GM23338 (cell line): ENCODE data around the gene ADAP1.

ENCODE experiments used
- POLR2AphosphoS5 ChIP-seq: IDR thresholded peaks from 2 replicates; pipeline ENCODE4 v1.6.1; 2016; ENCODE audit warnings: antibody characterized with exemption, low read depth
- TF ChIP-seq, protein P1 (sequence below), 2 experiments: fragments of 200-600 bp in 1 of 2; sonication (generic) in 1 of 2; conservative IDR thresholded peaks; 2 replicates each; pipeline versions ENCODE4 v1.5.1 to v1.6.1; 2016 to 2017; ENCODE audit warnings: antibody characterized with exemption in 2 of 2, low read depth in 2 of 2, mild to moderate bottlenecking in 2 of 2, moderate library complexity in 1 of 2

DNA sequence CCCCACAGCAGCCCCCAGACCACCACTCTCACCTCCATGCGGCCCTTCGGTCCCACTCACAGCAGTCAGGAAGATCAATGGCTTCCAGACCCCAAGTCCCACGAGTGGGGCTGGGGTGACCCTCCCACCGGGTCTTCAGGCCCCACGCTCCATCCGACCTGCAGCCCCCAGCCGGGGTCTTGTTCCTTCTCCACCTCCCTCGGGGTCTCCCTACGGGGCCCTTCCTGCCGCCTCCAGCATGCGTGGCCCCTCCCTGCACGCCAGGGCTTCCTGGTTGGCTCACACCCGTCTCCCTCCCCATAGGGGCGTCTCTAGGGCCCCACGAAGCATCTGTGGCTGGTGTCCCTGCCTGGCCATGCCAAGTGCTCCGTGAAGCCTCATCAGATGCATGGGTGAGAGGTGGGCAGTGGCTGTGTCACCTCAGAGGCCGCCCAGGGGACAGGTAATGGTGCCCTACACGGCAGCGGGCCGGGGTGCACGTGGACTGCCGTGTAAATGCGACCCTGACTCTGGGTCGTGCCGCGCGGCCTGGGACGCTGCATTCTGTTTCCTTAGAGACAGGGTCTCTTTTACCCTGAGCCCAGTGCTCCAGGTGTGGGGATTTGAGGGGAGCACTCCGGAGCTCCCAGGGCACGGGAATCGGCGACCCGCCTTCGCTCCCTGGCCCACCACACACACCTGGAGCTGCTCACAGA, 19.9 kb downstream of the ADAP1 start:
- TF ChIP-seq, protein P1, sequence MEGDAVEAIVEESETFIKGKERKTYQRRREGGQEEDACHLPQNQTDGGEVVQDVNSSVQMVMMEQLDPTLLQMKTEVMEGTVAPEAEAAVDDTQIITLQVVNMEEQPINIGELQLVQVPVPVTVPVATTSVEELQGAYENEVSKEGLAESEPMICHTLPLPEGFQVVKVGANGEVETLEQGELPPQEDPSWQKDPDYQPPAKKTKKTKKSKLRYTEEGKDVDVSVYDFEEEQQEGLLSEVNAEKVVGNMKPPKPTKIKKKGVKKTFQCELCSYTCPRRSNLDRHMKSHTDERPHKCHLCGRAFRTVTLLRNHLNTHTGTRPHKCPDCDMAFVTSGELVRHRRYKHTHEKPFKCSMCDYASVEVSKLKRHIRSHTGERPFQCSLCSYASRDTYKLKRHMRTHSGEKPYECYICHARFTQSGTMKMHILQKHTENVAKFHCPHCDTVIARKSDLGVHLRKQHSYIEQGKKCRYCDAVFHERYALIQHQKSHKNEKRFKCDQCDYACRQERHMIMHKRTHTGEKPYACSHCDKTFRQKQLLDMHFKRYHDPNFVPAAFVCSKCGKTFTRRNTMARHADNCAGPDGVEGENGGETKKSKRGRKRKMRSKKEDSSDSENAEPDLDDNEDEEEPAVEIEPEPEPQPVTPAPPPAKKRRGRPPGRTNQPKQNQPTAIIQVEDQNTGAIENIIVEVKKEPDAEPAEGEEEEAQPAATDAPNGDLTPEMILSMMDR (conservative IDR thresholded peaks at IDR 0.05; ENCODE audit: low read depth in 2 of 2) = no peak
- TF ChIP-seq POLR2AphosphoS5 = no peak
